GM23248 (cell line): ENCODE data around the gene IRF8. TPM values are rescaled to one million over a fixed set of nuclear protein-coding genes. Genes with fewer than 3 reads are reported as not detected.

Source experiments
- DNase-seq: peaks from one replicate; pipeline ENCODE4 v3.0.0-alpha.2; 2015
- H2AFZ ChIP-seq: fragments of 200-600 bp; sonication (generic); 2 replicates; pipeline ENCODE4 v1.6.1; 2016; ENCODE audit warnings: antibody characterized with exemption
- H3F3A ChIP-seq: fragments of 200-600 bp; sonication (generic); 2 replicates; pipeline ENCODE4 v1.6.1; 2016; ENCODE audit warnings: mild to moderate bottlenecking, antibody characterized with exemption, mixed run types; ENCODE audit not compliant: insufficient read depth
- H3K27ac ChIP-seq: fragments of 200-600 bp; sonication (generic); 2 replicates; pipeline ENCODE4 v1.5.1; 2016; ENCODE audit warnings: mild to moderate bottlenecking
- H3K27me3 ChIP-seq: fragments of 200-600 bp; sonication (generic); replicated peaks from 2 replicates; pipeline ENCODE4 v1.6.1; 2016; ENCODE audit warnings: mild to moderate bottlenecking; ENCODE audit not compliant: insufficient read depth
- H3K36me3 ChIP-seq: fragments of 200-600 bp; sonication (generic); 2 replicates; pipeline ENCODE4 v1.6.1; 2016; ENCODE audit warnings: low read depth, mild to moderate bottlenecking
- H3K4me1 ChIP-seq: fragments of 200-600 bp; sonication (generic); 2 replicates; pipeline ENCODE4 v1.6.1; 2016; ENCODE audit warnings: mild to moderate bottlenecking; ENCODE audit not compliant: insufficient read depth
- H3K4me2 ChIP-seq: fragments of 200-600 bp; sonication (generic); one replicate; pipeline ENCODE4 v1.6.1; 2016; ENCODE audit warnings: mild to moderate bottlenecking; ENCODE audit not compliant: unreplicated experiment
- H3K4me3 ChIP-seq: fragments of 200-600 bp; sonication (generic); 2 replicates; pipeline ENCODE4 v1.5.1; 2016; ENCODE audit warnings: mild to moderate bottlenecking
- H3K79me2 ChIP-seq: fragments of 200-600 bp; sonication (generic); 2 replicates; pipeline ENCODE4 v1.6.1; 2016; ENCODE audit warnings: mild to moderate bottlenecking; ENCODE audit not compliant: insufficient read depth
- H3K9ac ChIP-seq: fragments of 200-600 bp; sonication (generic); 2 replicates; pipeline ENCODE4 v1.6.1; 2016; ENCODE audit warnings: mild to moderate bottlenecking
- H3K9me2 ChIP-seq: fragments of 200-600 bp; sonication (generic); 2 replicates; pipeline ENCODE4 v1.6.1; 2016; ENCODE audit warnings: mixed run types, mild to moderate bottlenecking, moderate library complexity; ENCODE audit not compliant: insufficient read depth
- H3K9me3 ChIP-seq: fragments of 200-600 bp; sonication (generic); one replicate; pipeline ENCODE4 v1.6.1; 2017; ENCODE audit warnings: low read depth
- H4K20me1 ChIP-seq: fragments of 200-600 bp; sonication (generic); 2 replicates; pipeline ENCODE4 v1.6.0; 2016; ENCODE audit not compliant: insufficient read depth
- EZH2 ChIP-seq: fragments of 200-600 bp; sonication (generic); IDR thresholded peaks from 2 replicates; pipeline ENCODE4 v1.6.1; 2018; ENCODE audit warnings: antibody characterized with exemption, mild to moderate bottlenecking; ENCODE audit not compliant: insufficient read depth, poor library complexity, severe bottlenecking
- EZH2phosphoT487 ChIP-seq: fragments of 200-600 bp; sonication (generic); IDR thresholded peaks from 2 replicates; pipeline ENCODE4 v1.6.1; 2018; ENCODE audit warnings: antibody characterized with exemption, moderate library complexity, mild to moderate bottlenecking, low read depth; ENCODE audit not compliant: insufficient read depth
- WGBS, 2 experiments: methylation state at CpG; one replicate each; pipeline ENCODE4 v1.1.6; 2015 to 2017; ENCODE audit warnings: low lambda C conversion rate in 2 of 2, low coverage in 1 of 2; ENCODE audit errors: missing lambda C conversion rate in 2 of 2; 5-methylcytosine and 5-hydroxymethylcytosine counted together
- in situ Hi-C: fragments of 300-500 bp; cut with MboI; formaldehyde crosslinking; loops from 2 replicates; pipeline ENCODE4 v1.15.0; 2020
- polyA plus RNA-seq: library from polyadenylated mRNA; unstranded; fragments of >200 nt; fragmentation: Nextera tagmentation; extraction: Ambion mirVana; gene quantifications from 2 replicates; pipeline ENCODE4 v1.2.1, GENCODE V29; 2016
- total RNA-seq: library from RNA; depleted of rRNA; stranded (reverse); fragments of >200 nt; shearing (Covaris generic); gene quantifications from 2 replicates; pipeline ENCODE4 v1.2.3, GENCODE V29; 2014

Gene IRF8
- total and polyA plus RNA-seq, 2 experiments from 2014 or later: 0.31 TPM; not detected in 1

GRCh38 chr16:85908444-85908843 is 9.5 kb downstream of the IRF8 start:
- Histone ChIP-seq H3F3A (no peaks in the 10 kb centered on the region), H3K36me3 (no peaks in the 10 kb centered on the region), H3K9me3 (no peaks in the 10 kb centered on the region), H3K4me2 (no peak overlapping the region), H3K4me1 (no peaks in the 10 kb centered on the region), H3K27me3 (peaks cover 64% of the 10 kb centered on the region), H2AFZ (no peak overlapping the region), H3K27ac (no peak overlapping the region), H3K9ac (no peak overlapping the region), H3K9me2 (no peaks in the 10 kb centered on the region), H4K20me1 (no peaks in the 10 kb centered on the region), H3K79me2 (no peaks in the 10 kb centered on the region), H3K4me3 (no peak overlapping the region)
- DNase-seq: no peak
- TF ChIP-seq EZH2 (no peak), EZH2phosphoT487 (no peak)
- in situ Hi-C loops: no loop called here
- 30 to 35% methylated on average over 3 of the region's 3 CpGs for whole genome bisulfite sequencing, 2 experiments

- Histone ChIP-seq H3K4me2 (no peak overlapping the region), H3K9me2 (no peaks in the 10 kb centered on the region), H3K4me3 (no peak overlapping the region), H3K27me3 (peaks cover 59% of the 10 kb centered on the region), H4K20me1 (no peaks in the 10 kb centered on the region), H2AFZ (no peak overlapping the region), H3K9me3 (no peaks in the 10 kb centered on the region), H3K79me2 (no peaks in the 10 kb centered on the region), H3K4me1 (no peaks in the 10 kb centered on the region), H3K9ac (no peak overlapping the region), H3K36me3 (no peaks in the 10 kb centered on the region), H3K27ac (no peak overlapping the region), H3F3A (no peaks in the 10 kb centered on the region)
- no peak for DNase-seq
- 69 to 74% methylated on average over 10 of the region's 10 CpGs for WGBS, 2 experiments
- TF ChIP-seq EZH2: no peak
- no peak for TF ChIP-seq EZH2phosphoT487
- in situ Hi-C loops: no loop called here
These were observed 10.1 kb downstream of the IRF8 start for GRCh38 chr16:85908889-85909589.

- no peak overlapping the region for H3K4me2 ChIP-seq
- TF ChIP-seq EZH2phosphoT487 (no peak), EZH2 (no peak)
- no peak overlapping the region for H3K4me3 ChIP-seq
- no peaks in the 10 kb centered on the region for H4K20me1 ChIP-seq
- H3K79me2 ChIP-seq: no peaks in the 10 kb centered on the region
- H3K27ac ChIP-seq: no peak overlapping the region
- no peak overlapping the region for H2AFZ ChIP-seq
- no peaks in the 10 kb centered on the region for H3K9me3 ChIP-seq
- peaks cover 52% of the 10 kb centered on the region for H3K27me3 ChIP-seq
- no peaks in the 10 kb centered on the region for H3F3A ChIP-seq
- no peaks in the 10 kb centered on the region for H3K9me2 ChIP-seq
- in situ Hi-C loops: no loop called here
- no peaks in the 10 kb centered on the region for H3K4me1 ChIP-seq
- H3K9ac ChIP-seq: no peak overlapping the region
- 65 to 74% methylated on average over 17 of the region's 17 CpGs for WGBS, 2 experiments
- no peaks in the 10 kb centered on the region for H3K36me3 ChIP-seq
- no peak for DNase-seq
These were observed 11.2 kb downstream of the IRF8 start for GRCh38 chr16:85909932-85910853.

- Histone ChIP-seq H3K36me3 (no peaks in the 10 kb centered on the region), H3K9me3 (no peaks in the 10 kb centered on the region), H3K4me1 (no peaks in the 10 kb centered on the region), H3K4me2 (no peak overlapping the region), H3K27me3 (peaks cover 46% of the 10 kb centered on the region), H4K20me1 (no peaks in the 10 kb centered on the region), H3K9ac (no peak overlapping the region), H3K4me3 (no peak overlapping the region), H2AFZ (no peak overlapping the region), H3F3A (no peaks in the 10 kb centered on the region), H3K9me2 (no peaks in the 10 kb centered on the region), H3K79me2 (no peaks in the 10 kb centered on the region), H3K27ac (no peak overlapping the region)
- in situ Hi-C loops: no loop called here
- TF ChIP-seq EZH2phosphoT487 (no peak), EZH2 (no peak)
- no peak for DNase-seq
- WGBS, 2 experiments: 58 to 63% methylated on average over 9 of the region's 9 CpGs
These were observed 11.9 kb downstream of the IRF8 start for GRCh38 chr16:85910854-85911247.
